Hepatocyte (in vitro differentiated cells): ENCODE measurements around the gene ULK4.

Experiments
- EZH2 ChIP-seq: fragments of 200-600 bp; sonication (generic); IDR thresholded peaks from 2 replicates; pipeline ENCODE4 v1.6.1; 2016; ENCODE audit warnings: antibody characterized with exemption, mild to moderate bottlenecking, borderline replicate concordance
- TF ChIP-seq, protein P1 (sequence below): fragments of 200-600 bp; sonication (generic); IDR thresholded peaks from 2 replicates; pipeline ENCODE4 v1.5.1; 2016; ENCODE audit warnings: antibody characterized with exemption, mild to moderate bottlenecking; ENCODE audit not compliant: poor library complexity

DNA sequence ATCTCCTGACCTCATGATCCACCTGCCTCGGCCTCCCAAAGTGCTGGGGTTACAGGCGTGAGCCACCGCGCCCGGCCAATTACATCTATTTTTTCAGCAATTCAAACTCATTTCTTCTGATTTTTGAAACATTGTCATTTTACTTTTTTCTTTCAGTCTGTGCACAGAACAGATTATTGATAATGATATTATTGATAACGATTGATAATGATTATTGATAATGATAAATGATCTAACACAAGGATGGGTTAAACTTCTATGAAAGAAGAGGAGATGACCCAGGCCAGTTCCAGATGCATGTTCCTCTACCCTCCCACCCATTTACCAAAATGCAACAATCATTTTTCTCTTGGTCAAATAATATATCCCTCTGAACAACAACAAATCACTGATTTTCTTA, 644.6 kb downstream of the ULK4 start:
- TF ChIP-seq, protein P1, sequence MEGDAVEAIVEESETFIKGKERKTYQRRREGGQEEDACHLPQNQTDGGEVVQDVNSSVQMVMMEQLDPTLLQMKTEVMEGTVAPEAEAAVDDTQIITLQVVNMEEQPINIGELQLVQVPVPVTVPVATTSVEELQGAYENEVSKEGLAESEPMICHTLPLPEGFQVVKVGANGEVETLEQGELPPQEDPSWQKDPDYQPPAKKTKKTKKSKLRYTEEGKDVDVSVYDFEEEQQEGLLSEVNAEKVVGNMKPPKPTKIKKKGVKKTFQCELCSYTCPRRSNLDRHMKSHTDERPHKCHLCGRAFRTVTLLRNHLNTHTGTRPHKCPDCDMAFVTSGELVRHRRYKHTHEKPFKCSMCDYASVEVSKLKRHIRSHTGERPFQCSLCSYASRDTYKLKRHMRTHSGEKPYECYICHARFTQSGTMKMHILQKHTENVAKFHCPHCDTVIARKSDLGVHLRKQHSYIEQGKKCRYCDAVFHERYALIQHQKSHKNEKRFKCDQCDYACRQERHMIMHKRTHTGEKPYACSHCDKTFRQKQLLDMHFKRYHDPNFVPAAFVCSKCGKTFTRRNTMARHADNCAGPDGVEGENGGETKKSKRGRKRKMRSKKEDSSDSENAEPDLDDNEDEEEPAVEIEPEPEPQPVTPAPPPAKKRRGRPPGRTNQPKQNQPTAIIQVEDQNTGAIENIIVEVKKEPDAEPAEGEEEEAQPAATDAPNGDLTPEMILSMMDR, result no peak
- no peak for TF ChIP-seq EZH2
